Activated naive CD8-positive, alpha-beta T cell treated with anti-CD3 and anti-CD28 coated beads, Interleukin-2, amount 50 U/mL, for 16 hours (primary cell): ENCODE data around the gene DENND2D.
"Not testable (repeated sequence)": the region's sequence is repeated elsewhere in the genome, so short reads cannot be mapped to it uniquely, and the experiment has no call there.

ENCODE experiments used
- DNase-seq: peaks from one replicate; pipeline ENCODE4 v3.0.0-alpha.2; 2020; ENCODE audit warnings: low read depth, low spot score

DENND2D gene

GRCh38 chr1:111221633-111222291 lies 21.3 kb upstream of the DENND2D start:
- DNase-seq, result no peak

- DNase-seq, result no peak
Measured at GRCh38 chr1:111221276-111221632, 20.8 kb upstream of the DENND2D start.

DNA sequence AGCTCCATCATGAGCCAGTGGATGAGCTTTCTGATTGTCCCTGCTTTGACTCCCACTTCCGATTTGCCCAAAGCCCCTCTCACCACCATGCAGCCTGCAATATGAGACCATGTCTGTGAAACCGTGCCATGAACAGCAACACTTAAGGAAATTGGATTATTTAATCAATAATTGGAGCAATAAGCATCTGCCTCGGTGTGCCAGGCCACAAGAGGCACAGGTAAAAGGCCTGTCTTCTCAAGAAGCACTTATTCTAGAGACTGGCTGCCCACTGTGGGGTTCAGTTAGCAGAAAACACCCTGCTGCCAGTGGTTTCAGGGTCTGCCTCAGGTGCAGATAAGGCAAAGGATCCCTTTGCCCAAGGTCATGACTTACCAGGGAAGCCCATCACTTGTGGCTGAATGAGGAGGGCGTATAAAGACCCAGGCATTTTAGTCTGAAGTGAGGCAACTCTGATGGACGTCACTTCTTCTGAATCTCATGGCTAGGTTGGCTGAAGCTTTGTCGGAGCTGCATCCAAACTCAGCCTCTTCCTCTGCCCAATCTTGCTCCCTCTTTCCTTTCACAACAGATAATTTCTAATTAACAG lies 19.9 kb upstream of the DENND2D start:
- no peak for DNase-seq

GRCh38 chr1:111219557-111220286 lies 19.3 kb upstream of the DENND2D start:
- DNase-seq, result peak; percentile 40

DNA sequence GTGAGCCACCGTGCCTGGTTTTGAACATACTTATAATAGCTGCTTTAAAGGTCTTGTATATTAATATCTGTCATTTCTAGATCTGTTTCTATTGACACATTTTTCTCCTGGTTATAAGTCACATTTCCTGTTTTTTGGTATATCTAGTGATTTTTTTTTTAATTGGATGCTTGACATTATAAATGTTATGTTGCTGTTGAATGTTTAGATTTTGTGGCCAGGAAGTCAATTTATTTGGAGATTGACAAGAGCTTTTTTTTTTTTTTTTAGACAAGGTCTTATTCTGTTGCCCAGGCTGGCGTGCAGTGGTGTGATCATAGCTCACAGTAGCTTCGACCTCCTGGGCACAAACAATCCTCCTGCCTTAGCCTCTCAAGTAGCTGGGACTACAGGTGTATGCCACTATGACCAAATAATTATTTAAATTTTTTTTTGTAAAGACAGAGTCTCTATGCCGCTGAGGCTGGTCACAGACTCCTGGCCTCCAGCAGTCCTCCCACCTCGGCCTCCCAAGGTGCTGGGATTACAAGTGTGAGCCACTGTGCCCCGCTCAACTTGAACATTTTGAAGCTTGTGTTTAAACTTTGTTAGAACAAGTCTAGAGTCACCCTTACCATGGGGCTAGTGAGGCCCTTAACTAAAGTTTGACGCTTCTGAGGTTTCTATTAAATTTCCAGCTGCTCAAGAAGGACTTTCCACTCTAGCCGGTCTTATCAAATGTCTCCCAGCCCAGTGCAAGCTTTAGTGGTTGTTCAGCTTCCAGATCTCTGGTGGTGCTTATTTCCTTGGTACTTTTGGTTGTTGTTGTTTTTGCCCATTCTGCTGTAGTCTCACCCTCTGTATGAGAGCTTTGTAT lies 18.5 kb upstream of the DENND2D start:
- no peak for DNase-seq

GRCh38 chr1:111217183-111217910 lies 16.9 kb upstream of the DENND2D start:
- DNase-seq, result no peak

DNA sequence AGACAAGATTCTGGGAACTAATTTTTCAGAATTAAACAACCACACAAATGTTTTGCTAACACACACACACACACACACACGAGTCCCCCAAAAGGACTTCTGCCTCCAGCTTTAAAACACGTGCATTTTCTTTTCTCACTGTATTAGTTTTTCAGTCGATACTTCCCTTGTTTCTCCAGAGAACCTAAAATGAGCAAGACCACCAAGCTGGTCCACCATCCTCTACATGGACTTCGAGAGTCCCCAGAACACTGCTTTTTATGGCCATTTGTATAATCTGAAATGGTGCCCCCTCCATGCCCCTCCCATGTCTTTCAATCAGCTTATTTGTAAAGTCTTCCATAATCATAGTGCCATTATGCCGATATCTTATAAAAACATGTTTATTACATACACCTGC lies 16.3 kb upstream of the DENND2D start:
- no peak for DNase-seq

GRCh38 chr1:111215285-111215684 lies 14.8 kb upstream of the DENND2D start:
- not testable (repeated sequence) for DNase-seq

- peak; percentile 33 for DNase-seq
Measured at GRCh38 chr1:111214884-111215283, 14.4 kb upstream of the DENND2D start.

DNA sequence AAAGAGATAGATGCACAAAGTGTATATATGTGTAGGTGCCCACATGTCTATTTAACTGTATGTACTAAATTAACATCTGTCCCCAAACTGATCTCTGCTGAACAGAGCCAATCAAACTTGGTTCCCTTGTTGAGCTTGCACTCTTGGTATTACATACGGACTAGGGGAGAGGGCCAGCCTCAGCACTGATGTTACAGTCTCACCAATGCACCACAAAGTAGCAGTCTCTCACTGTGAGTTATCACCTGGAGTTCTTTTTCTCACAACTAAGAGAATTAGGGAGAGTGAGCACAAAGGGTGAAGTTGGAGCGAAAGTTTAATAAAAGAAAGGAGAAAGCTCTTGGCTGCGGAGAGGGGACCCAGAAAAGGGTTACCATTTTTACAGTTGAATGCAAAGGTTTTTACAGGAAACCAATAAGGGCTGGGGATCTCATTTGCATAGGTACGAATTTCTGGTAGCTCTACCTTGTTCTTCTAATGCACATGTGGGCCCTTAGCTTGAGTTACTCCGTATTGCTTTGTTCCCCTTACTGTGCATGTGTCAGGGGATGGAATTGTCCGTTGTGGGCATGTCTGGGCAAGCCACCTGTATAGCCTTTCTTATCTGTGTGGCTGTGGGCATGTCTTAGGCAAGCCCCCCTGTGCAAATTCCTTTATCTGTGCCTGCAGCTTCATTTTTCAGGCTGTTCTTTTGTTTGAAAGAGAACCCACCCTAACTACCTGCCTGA lies 13.8 kb upstream of the DENND2D start:
- no peak for DNase-seq

GRCh38 chr1:111213412-111213811 lies 13.0 kb upstream of the DENND2D start:
- DNase-seq, result no peak

DNA sequence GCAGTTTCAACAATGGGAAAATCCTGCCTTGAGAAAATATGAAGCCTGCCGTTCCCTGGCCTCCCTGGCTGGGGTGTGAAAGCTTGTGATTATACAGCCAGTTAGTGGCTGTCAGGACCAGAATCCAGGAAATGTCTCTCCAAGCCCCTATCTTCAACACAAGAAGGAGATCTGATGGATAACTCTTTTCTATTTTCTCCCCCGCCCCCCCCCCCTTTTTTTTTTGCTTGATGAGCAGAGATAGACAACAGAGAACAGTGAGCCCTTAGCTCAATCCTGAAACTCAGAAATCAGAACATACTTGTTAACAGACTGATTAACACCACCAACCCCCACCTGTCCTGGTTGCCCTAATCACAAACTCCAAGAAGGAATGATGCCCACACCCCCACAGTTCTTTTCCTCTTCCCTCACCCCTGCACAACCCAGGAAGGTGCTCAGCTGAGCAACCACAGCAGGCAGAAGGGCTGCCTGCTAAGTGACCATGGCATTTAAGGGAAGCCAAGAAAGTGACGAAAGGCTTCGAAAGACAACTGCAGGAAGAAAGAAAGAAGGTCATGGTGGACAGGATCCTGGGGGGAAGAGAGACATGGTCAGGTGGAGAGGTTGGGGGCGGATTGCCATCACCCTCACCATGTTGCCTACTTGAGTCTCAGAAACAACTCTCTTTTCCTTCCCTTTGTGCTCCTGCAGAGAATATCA lies 12.3 kb upstream of the DENND2D start:
- no peak for DNase-seq

- DNase-seq, result no peak
Measured at GRCh38 chr1:111211921-111212320, 11.5 kb upstream of the DENND2D start.

GRCh38 chr1:111209622-111210021 lies 9.2 kb upstream of the DENND2D start:
- no peak for DNase-seq

GRCh38 chr1:111208921-111209320 lies 8.5 kb upstream of the DENND2D start:
- no peak for DNase-seq

DNA sequence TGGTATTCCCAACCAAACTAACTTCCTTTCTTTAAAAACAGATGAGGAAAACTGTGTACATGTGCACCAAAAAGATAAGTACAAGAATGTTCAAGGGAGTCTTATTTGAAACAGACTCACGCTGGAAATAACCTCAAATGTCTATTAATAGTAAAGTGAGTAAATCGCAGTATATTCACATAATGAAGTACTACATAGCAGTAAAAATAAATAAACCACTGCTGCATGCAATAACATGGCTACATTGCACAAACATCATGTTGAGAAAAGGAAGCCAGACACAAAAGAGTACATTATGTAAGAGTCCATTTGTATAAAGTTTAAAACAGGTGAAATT lies 5.2 kb upstream of the DENND2D start:
- no peak for DNase-seq

DNA sequence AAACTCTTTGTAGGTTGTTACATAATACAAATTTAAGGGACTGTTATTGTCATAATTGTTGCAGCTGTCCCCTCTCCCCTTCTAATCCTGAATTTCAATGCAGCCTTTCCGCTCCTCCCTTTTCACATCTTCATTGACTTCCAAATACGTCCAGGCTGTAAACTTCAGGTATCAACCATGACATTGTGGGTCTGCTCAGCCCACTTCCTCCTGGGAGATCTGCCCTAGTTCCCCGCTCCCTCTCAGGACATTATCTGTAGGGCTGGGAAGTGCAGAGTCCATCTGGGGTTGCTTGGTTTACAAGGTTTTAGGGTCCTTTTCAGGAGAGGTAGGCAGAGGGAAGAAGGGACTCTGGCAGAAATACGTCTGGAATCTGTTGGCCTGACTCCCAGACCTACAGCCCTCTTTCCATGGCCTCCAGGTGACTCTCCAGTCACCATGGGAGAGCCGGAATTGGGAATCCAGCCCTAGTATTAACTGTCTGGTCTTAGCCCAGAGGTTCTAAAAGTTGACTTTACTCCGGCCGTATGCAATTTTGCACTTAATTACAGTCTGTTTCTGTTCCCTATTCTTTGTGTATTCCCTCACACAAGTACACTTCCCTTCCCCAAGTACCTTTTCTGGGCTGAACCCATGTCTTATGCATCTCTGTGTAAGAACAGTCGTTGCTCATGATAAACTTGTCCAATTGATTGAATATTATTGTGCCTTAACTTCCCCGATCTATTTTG lies 4.7 kb upstream of the DENND2D start:
- no peak for DNase-seq

DNA sequence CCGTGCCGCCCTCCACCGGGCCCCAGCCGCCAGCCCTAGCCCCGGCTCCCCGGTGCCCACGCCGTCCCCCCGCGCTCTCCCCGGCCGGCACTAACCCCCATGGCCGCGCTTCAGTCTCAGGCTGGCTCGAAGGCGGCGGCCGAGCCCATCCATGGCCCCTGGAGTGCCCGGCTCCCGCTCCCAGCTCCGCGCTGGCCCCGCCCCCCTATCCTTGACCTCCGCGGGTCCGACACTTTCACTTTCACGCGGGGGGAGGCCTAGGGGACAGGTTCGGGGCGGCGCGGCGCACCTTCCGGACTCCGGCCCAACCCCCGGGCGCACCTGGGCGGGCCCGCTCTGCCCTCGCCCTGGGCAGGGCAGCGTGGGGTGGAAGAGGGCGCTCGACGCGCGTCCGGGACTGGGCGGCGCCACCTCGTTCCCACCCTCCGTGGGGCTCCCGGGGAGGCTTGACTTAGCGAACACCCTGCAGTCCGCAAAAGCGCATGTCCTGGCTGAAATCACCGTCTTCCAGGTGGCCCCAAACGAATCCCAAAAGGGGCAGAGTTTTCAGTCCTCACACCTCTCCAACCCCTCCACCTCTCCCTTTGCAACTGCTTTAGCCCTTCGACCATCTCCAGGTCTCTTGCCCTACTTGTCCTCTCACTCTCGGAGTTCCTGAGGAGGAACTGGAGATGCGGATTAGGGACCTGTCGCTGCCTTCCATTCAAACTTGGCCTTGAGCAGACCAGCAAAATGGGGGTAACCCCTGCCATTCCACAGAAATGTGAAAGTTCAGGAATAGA lies 3.9 kb upstream of the DENND2D start:
- peak; percentile 24 for DNase-seq

- peak; percentile 59 for DNase-seq
Measured at GRCh38 chr1:111203681-111204200, 3.3 kb upstream of the DENND2D start.
